Breast epithelium (tissue), 3 donors: ENCODE data around the gene RPUSD1.

Experiments
- CTCF ChIP-seq, 3 donors: fragments of 450-650 bp; IDR thresholded peaks; one replicate each; pipeline ENCODE4 v1.5.1; 2016 to 2017; ENCODE audit warnings: antibody characterized with exemption in 3 of 3, mild to moderate bottlenecking in 3 of 3, moderate library complexity in 3 of 3
- POLR2A ChIP-seq: fragments of 450-650 bp; IDR thresholded peaks from one replicate; pipeline ENCODE4 v1.6.1; 2016; ENCODE audit warnings: antibody characterized with exemption, mild to moderate bottlenecking, moderate library complexity
- POLR2AphosphoS5 ChIP-seq, 3 donors: sonication (generic); formaldehyde crosslinking; IDR thresholded peaks; one replicate each; pipeline ENCODE4 v1.6.1; 2017; ENCODE audit warnings: antibody characterized with exemption in 3 of 3

GRCh38 chr16:828891-829290, 40.7 kb upstream of the RPUSD1 start:
- TF ChIP-seq CTCF (IDR thresholded peaks at IDR 0.05) (no peak), POLR2A (no peak), POLR2AphosphoS5 (IDR thresholded peaks at IDR 0.05) (no peak)
